Hepatocyte (in vitro differentiated cells): Measurements from ENCODE around the gene KRI1.

Experiments
- CTCF ChIP-seq: fragments of 200-600 bp; sonication (generic); IDR thresholded peaks from 2 replicates; pipeline ENCODE4 v1.5.1; 2016; ENCODE audit warnings: antibody characterized with exemption, mild to moderate bottlenecking; ENCODE audit not compliant: poor library complexity
- EZH2phosphoT487 ChIP-seq: fragments of 200-600 bp; sonication (generic); IDR thresholded peaks from one replicate; pipeline ENCODE4 v1.6.1; 2018; ENCODE audit warnings: antibody characterized with exemption, mild to moderate bottlenecking, low read depth, moderate library complexity; ENCODE audit not compliant: unreplicated experiment, severe bottlenecking

- TF ChIP-seq CTCF (peak; percentile 97), EZH2phosphoT487 (no peak)
Observed at GRCh38 chr19:10580979-10581631, 15.3 kb upstream of the KRI1 start.
